OCI-M2 (cell line): ENCODE results near the gene CCT8L2.
"Not testable (repeated sequence)": the region's sequence is repeated elsewhere in the genome, so short reads cannot be mapped to it uniquely, and the experiment has no call there.

Experiments
- DNase-seq: peaks from one replicate; lab custom pipeline; 2025; ENCODE audit not compliant: unreplicated experiment; lab: John Stamatoyannopoulos, UW

CCT8L2 gene

GRCh38 chr22:16592710-16593109, at the start of gene CCT8L2:
TSS of gene CCT8L2 (minus strand) at chr22:16592810. CDS start at chr22:16592550, 260 bp downstream.
- not testable (repeated sequence) for DNase-seq

DNA sequence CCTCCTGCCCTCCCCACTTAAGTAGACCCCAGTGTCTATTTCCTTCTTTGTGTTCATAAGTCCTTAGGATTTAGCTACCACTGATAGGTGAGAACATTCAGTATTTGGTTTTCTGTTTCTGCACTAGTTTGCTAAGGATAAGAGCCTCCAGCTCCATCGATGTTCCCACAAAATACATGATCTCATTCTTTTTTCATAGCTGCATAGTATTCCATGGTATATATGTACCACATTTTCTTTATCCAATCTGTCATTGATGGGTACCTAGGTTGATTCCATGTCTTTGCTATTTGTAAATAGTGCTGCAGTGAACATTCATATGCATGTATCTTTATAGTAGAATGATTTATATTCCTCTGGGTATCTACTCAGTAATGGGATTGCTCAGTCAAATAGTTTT, 42.8 kb upstream of the CCT8L2 start:
- DNase-seq: not testable (repeated sequence)

GRCh38 chr22:16634092-16634491, 41.5 kb upstream of the CCT8L2 start:
- not testable (repeated sequence) for DNase-seq

- not testable (repeated sequence) for DNase-seq
Observed at GRCh38 chr22:16628476-16628875, 35.9 kb upstream of the CCT8L2 start.

- DNase-seq: not testable (repeated sequence)
Observed at GRCh38 chr22:16625018-16625417, 32.4 kb upstream of the CCT8L2 start.

GRCh38 chr22:16623595-16623994, 31.0 kb upstream of the CCT8L2 start:
- DNase-seq: not testable (repeated sequence)

- not testable (repeated sequence) for DNase-seq
Observed at GRCh38 chr22:16617516-16617915, 24.9 kb upstream of the CCT8L2 start.

GRCh38 chr22:16616390-16616938, 23.9 kb upstream of the CCT8L2 start:
- not testable (repeated sequence) for DNase-seq

GRCh38 chr22:16615606-16616245, 23.1 kb upstream of the CCT8L2 start:
- not testable (repeated sequence) for DNase-seq

- DNase-seq: no peak
Observed at GRCh38 chr22:16609548-16610261, 17.1 kb upstream of the CCT8L2 start.

- no peak for DNase-seq
Observed at GRCh38 chr22:16608931-16609330, 16.3 kb upstream of the CCT8L2 start.

DNA sequence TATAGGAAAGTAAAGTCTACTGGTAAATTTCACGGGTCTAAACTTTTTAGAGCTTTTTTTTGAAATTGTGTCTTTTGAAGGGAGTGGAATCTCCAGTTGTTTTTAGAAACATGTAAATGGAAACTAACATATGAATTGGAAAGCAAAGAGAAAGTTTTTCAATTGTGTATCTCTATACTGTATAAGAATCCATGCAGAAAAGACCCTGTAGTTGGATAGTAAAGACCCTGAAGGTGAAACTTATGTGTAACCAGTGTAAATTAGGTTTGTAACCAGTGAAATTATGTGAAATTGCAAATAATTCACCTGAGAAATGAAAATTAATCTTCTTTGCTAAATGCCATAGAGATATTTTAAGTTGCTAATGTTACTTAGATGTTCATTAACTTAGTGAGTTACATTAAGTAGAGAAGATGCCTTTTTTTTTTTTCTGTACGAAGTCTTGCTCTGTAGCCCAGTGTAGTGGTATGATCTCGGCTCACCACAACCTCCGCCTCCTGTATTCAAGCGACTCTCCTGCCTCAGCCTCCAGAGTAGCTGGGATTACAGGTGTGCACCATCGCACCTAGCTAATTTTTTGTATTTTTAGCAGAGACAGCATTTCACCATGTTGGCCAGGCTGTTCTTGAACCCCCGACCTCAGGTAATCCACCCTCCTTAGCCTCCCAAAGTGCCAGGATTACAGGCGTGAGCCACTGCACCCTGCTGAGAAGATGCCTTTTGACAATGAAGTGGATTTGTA, 11.8 kb upstream of the CCT8L2 start:
- not testable (repeated sequence) for DNase-seq

DNA sequence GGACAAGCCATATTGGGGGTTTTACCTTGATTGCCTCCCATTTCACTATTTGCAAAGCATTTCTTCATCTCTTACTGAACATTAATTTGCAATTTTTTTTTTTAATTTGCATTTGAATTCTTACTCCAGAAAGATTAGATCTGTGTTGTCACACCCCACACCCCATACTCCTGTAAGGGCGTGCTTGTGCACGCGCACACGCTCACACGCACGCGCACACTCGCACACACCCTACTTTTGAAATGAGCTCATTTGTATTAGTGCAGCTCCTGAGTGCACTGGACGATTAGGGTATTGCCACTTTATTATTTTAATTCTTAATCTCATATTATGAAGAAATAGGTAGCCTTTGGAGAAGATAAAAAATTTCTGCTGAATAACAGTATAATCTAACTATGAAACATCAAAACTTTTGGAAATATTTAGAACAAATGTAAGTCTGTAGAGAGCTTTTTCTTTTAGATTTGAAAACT, 11.2 kb upstream of the CCT8L2 start:
- DNase-seq: not testable (repeated sequence)

- DNase-seq: no peak
Observed at GRCh38 chr22:16603448-16603768, 10.8 kb upstream of the CCT8L2 start.

DNA sequence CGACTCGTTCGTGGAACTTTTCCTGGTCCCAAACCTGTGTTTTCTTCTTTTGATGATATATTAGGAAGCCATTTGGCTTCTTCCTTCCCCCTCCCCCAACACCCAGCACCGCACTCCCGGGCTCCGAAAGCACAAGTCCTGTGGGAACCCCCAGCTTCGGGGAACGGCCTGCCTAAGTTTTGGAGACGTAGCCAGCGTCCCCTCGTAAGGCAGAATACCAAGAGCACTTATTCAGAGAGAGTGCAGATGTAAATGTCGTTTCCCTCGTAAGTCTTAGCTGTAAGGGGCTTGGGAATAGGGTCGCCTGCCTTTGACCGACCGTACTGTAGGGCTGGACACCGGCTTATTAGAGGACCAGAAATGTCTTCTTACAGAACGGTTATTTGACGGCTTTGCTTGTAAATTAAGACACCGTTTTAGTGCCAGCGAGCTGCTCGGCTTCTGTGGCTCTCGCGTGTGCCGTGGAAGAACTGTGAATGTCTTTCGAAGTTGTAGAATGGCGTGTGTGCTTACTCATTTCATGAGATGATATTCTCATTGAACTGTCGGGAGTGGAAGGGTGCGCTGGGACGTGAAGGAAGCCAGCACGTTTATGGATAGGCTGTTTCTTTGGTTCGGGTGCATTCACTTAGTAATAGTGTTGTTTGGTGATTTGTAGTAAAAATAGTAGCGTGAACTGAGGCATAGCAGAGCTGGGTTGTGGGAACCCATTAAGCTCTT, 10.3 kb upstream of the CCT8L2 start:
- DNase-seq: not testable (repeated sequence)

GRCh38 chr22:16602224-16602727, 9.7 kb upstream of the CCT8L2 start:
- DNase-seq: not testable (repeated sequence)

- DNase-seq: no peak
Observed at GRCh38 chr22:16601437-16602223, 9.0 kb upstream of the CCT8L2 start.

- DNase-seq: not testable (repeated sequence)
Observed at GRCh38 chr22:16600644-16601436, 8.2 kb upstream of the CCT8L2 start.

DNA sequence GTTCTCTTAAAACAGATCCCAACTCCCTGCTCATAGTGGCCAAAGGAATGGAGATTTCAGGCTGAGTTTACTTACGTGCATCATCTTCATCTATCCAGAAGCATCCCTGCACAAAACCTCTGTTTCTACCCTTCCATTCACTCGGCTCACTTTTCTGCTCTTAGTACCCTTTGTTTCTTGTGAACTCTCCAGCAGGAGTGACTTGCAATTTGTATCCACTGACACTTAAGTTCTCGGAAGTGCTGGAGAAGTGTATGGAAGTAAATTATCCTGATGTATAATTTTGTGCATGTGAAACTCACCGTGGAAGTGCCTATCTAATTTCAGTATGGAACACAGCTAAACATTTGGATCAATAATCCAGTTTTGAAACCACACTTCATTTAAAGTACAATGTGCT, 7.0 kb upstream of the CCT8L2 start:
- not testable (repeated sequence) for DNase-seq
